HepG2 (cell line): ENCODE data around the gene FGFR3. TPM values are rescaled to one million over a fixed set of nuclear protein-coding genes. Genes with fewer than 3 reads are reported as not detected.
A peak's percentile ranks its signal among the peaks of the same experiment; 100 is the strongest.

Experiments used
- ATAC-seq: fragments of 200-7000 bp; cut with Tn5 transposase; 3 replicates; pipeline ENCODE4 v1.9.1; 2020; ENCODE audit warnings: mild to moderate bottlenecking, moderate library complexity
- BruUV-seq: library from RNA; stranded (reverse); fragments of 400-500 nt; replicated peaks from 2 replicates; lab custom pipeline; 2021; lab: Mats Ljungman, UMichigan
- CTCF ChIA-PET: fragments of 300-600 bp; formaldehyde crosslinking; extraction: SDS; loops from one replicate; lab custom pipeline; 2021; ENCODE audit warnings: low total read pairs, inconsistent platforms, low intra/inter-chr PET ratio; lab: Yijun Ruan, JAX
- POLR2A ChIA-PET: fragments of 350-600 bp; sonication (Branson Sonifier 250); formaldehyde crosslinking; loops from one replicate; lab custom pipeline; 2020; ENCODE audit warnings: antibody characterized with exemption, inconsistent platforms; lab: Yijun Ruan, JAX
- DNase-seq: peaks from one replicate; pipeline ENCODE4 v3.0.0-alpha.2; 2015; ENCODE audit warnings: low spot score
- FAIRE-seq: peaks from 3 replicates; lab custom pipeline; 2011; peaks lifted over from hg19 to GRCh38; lab: Jason Lieb, UNC
- H2AFZ ChIP-seq: one replicate; pipeline ENCODE4 v1.6.1; 2011; ENCODE audit warnings: low read length, inconsistent platforms
- H3K27ac ChIP-seq: fragments of 300-600 bp; 3 replicates; pipeline ENCODE4 v1.8.0; 2011; ENCODE audit warnings: mixed run types, mild to moderate bottlenecking, mixed read lengths, low read length, inconsistent platforms; ENCODE audit not compliant: insufficient read depth; ENCODE audit errors: extremely low read length
- H3K27me3 ChIP-seq, 2 experiments: fragments of 200-600 bp in 1 of 2; 2 replicates in 1 of 2; 3 replicates in 1 of 2; pipeline versions ENCODE4 v1.6.0 to v1.8.0; 2011; ENCODE audit warnings: low read length in 2 of 2, mild to moderate bottlenecking in 2 of 2, moderate library complexity in 2 of 2, inconsistent platforms in 1 of 2; ENCODE audit not compliant: insufficient read depth in 2 of 2, control insufficient read depth in 1 of 2
- H3K36me3 ChIP-seq, 2 experiments: fragments of 200-600 bp in 1 of 2; replicated peaks in 1 of 2; 2 replicates in 1 of 2; 3 replicates in 1 of 2; pipeline versions ENCODE4 v1.5.1 to v1.8.0; 2011; ENCODE audit warnings: low read length in 2 of 2, inconsistent platforms in 1 of 2; ENCODE audit not compliant: insufficient read depth in 2 of 2, control insufficient read depth in 1 of 2
- H3K4me1 ChIP-seq: 2 replicates; pipeline ENCODE4 v1.5.1; 2012; ENCODE audit warnings: low read length, inconsistent platforms; ENCODE audit not compliant: insufficient read depth
- H3K4me2 ChIP-seq: 2 replicates; pipeline ENCODE4 v1.6.0; 2011; ENCODE audit warnings: low read depth, low read length, inconsistent platforms
- H3K4me3 ChIP-seq, 3 experiments: fragments of 200-600 bp in 1 of 3; sonication (generic), shearing (Covaris generic) in 1 of 3; replicated peaks in 1 of 3; 2 replicates each; pipeline ENCODE4 v1.5.1; 2011 to 2016; ENCODE audit warnings: low read length in 3 of 3, inconsistent platforms in 2 of 3, low read depth in 2 of 3, mild to moderate bottlenecking in 2 of 3, control low read depth in 1 of 3, mixed read lengths in 1 of 3; ENCODE audit not compliant: insufficient read depth in 1 of 3
- H3K79me2 ChIP-seq: one replicate; pipeline ENCODE4 v1.6.1; 2011; ENCODE audit warnings: low read length, inconsistent platforms; ENCODE audit not compliant: insufficient read depth
- H3K9ac ChIP-seq: 2 replicates; pipeline ENCODE4 v1.6.0; 2011; ENCODE audit warnings: mild to moderate bottlenecking, low read depth, low read length, inconsistent platforms; ENCODE audit not compliant: insufficient read depth
- H3K9me3 ChIP-seq: 2 replicates; pipeline ENCODE4 v1.5.1; 2012; ENCODE audit warnings: mild to moderate bottlenecking, low read length
- H4K20me1 ChIP-seq: 2 replicates; pipeline ENCODE4 v1.6.0; 2011; ENCODE audit warnings: inconsistent platforms, mild to moderate bottlenecking, low read length, moderate library complexity; ENCODE audit not compliant: insufficient read depth
- AGO2 ChIP-seq: fragments of 200-400 bp; formaldehyde crosslinking; optimal IDR thresholded peaks from 2 replicates; pipeline ENCODE3; 2017; ENCODE audit warnings: mild to moderate bottlenecking, low read depth, low read length, moderate library complexity
- NONO ChIP-seq, 2 experiments: fragments of 450-650 bp in 1 of 2; sonication (generic) in 1 of 2; formaldehyde crosslinking in 1 of 2; IDR thresholded peaks in 1 of 2; conservative IDR thresholded peaks in 1 of 2; 2 replicates each; pipeline versions ENCODE4 v1.6.1 to v1.8.0; 2017 to 2022; ENCODE audit warnings: mild to moderate bottlenecking in 1 of 2, missing genetic modification reagents in 1 of 2, moderate library complexity in 1 of 2
- RBFOX2 ChIP-seq: fragments of 200-400 bp; formaldehyde crosslinking; IDR thresholded peaks from 2 replicates; pipeline ENCODE4 v1.6.1; 2017; ENCODE audit warnings: low read depth, mild to moderate bottlenecking, low read length
- RBM22 ChIP-seq: fragments of 200-400 bp; formaldehyde crosslinking; optimal IDR thresholded peaks from 2 replicates; pipeline ENCODE3; 2017; ENCODE audit warnings: mild to moderate bottlenecking, low read length, moderate library complexity
- SSRP1 ChIP-seq: IDR thresholded peaks from 2 replicates; pipeline ENCODE4 v1.6.1; 2016; ENCODE audit warnings: control low read depth
- TMF1 ChIP-seq: sonication (generic); formaldehyde crosslinking; IDR thresholded peaks from 2 replicates; pipeline ENCODE4 v1.8.1; 2022; ENCODE audit warnings: low read depth, missing genetic modification reagents
- ZC3H13 ChIP-seq: sonication (generic); formaldehyde crosslinking; IDR thresholded peaks from 2 replicates; pipeline ENCODE4 v1.8.1; 2023; ENCODE audit warnings: mild to moderate bottlenecking, missing genetic modification reagents, moderate library complexity
- ZFP36 ChIP-seq: fragments of 150-350 bp; IDR thresholded peaks from 2 replicates; pipeline ENCODE4 v1.6.1; 2018; ENCODE audit warnings: borderline replicate concordance, low read length, low read depth; ENCODE audit not compliant: partially characterized antibody
- ZNF20 ChIP-seq: sonication (generic); formaldehyde crosslinking; IDR thresholded peaks from 2 replicates; pipeline ENCODE4 v1.4.0; 2020; ENCODE audit warnings: mild to moderate bottlenecking, moderate library complexity, missing genetic modification reagents
- ZNF264 ChIP-seq: sonication (generic); formaldehyde crosslinking; IDR thresholded peaks from 2 replicates; pipeline ENCODE4 v1.4.0; 2020; ENCODE audit warnings: missing genetic modification reagents
- ZNF367 ChIP-seq: sonication (generic); formaldehyde crosslinking; IDR thresholded peaks from 2 replicates; pipeline ENCODE4 v1.4.0; 2020; ENCODE audit warnings: missing genetic modification reagents, borderline replicate concordance
- ZNF879 ChIP-seq: sonication (generic); formaldehyde crosslinking; IDR thresholded peaks from 2 replicates; pipeline ENCODE4 v1.8.1; 2023; ENCODE audit warnings: missing genetic modification reagents
- WGBS: methylation state at CpG from one replicate; pipeline ENCODE4 v1.1.6; 2017; ENCODE audit warnings: low lambda C conversion rate; 5-methylcytosine and 5-hydroxymethylcytosine counted together
- in situ Hi-C: cut with HindIII; loops from 2 replicates; pipeline ENCODE4 v1.10.0; 2017; ENCODE audit warnings: low pct_unique_long_range_greater_than_20kb; ENCODE audit not compliant: extremely low pct_ligation_motif_present
- intact Hi-C: fragments of 100-400 bp; cut with micrococcal nuclease; formaldehyde crosslinking; loops from one replicate; pipeline ENCODE4 v1.10.0; 2022; ENCODE audit not compliant: unreplicated experiment
- polyA plus RNA-seq, 8 experiments: library from polyadenylated mRNA; depleted of rRNA in 3 of 8; stranded (reverse) in 7 of 8; unstranded in 1 of 8; fragments of >200 nt; fragmentation: Illumina TruSeq in 4 of 8; extraction: Trizol in 4 of 8; gene quantifications; 2 replicates each; pipeline versions ENCODE4 v1.2.1 to v1.2.3, GENCODE V29; 2011 to 2016; ENCODE audit warnings: low read depth in 4 of 8, missing spikeins in 1 of 8, mixed read lengths in 1 of 8; ENCODE audit not compliant: insufficient read depth in 1 of 8
- total RNA-seq, 5 experiments: library from RNA; depleted of rRNA; stranded (reverse); fragments of >200 nt; fragmentation: Illumina TruSeq; extraction: Trizol; gene quantifications; 2 replicates each; pipeline ENCODE4 v1.2.3, GENCODE V29; 2016; ENCODE audit warnings: low read depth in 1 of 5
- TF ChIP-seq, protein P1 (sequence below): sonication (generic); formaldehyde crosslinking; IDR thresholded peaks from 2 replicates; pipeline ENCODE4 v1.8.0; 2022; ENCODE audit warnings: mild to moderate bottlenecking, missing genetic modification reagents, borderline replicate concordance
- TF ChIP-seq, protein P2 (sequence below): IDR thresholded peaks from 2 replicates; pipeline ENCODE4 v1.6.1; 2016
- TF ChIP-seq, protein P3 (sequence below): sonication (generic); formaldehyde crosslinking; IDR thresholded peaks from 2 replicates; pipeline ENCODE4 v1.5.0; 2020; ENCODE audit warnings: missing genetic modification reagents, mild to moderate bottlenecking, borderline replicate concordance

The FGFR3 gene
- total and polyA plus RNA-seq, 2 of the 13 experiments (the other 11 are each of a cell fraction or from before 2014, with no cell fraction given): 103 to 109 TPM

DNA sequence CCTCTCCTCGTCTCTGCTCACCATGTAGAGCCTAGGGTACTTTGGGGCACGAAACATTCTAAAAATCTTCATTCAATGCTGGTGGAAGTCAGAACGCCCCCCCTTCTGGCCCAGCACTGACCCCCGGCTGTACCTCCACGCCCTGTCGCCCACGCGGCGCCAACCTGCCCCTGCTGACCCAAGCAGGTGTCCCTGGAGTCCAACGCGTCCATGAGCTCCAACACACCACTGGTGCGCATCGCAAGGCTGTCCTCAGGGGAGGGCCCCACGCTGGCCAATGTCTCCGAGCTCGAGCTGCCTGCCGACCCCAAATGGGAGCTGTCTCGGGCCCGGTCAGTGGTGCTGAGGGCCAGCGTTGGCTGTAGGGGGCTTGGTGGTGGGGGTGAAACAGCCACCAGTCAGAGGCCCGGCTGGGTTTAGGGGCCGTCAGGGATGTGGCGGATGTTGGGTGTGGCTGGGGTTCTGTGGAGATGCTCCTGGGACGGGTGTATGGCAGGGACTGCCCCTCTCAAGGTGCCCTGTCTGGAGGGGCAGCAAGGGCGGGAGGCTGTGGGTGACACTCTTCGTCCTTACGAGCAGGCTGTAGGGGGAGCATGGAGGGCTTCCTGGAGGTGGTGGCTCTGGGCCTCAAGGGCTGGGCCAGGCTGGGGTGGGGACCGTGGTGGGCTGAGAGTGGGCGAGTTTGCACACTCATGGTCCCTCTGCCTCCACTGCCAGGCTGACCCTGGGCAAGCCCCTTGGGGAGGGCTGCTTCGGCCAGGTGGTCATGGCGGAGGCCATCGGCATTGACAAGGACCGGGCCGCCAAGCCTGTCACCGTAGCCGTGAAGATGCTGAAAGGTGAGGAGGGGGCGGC is 11.8 kb downstream of the FGFR3 start:
- FAIRE-seq: no peak
- Histone ChIP-seq H3K27me3 (no peaks in the 10 kb centered on the region), H3K36me3 (peaks cover 29 to 63% of the 10 kb centered on the region in 2 experiments), H3K9me3 (no peaks in the 10 kb centered on the region), H3K79me2 (peaks cover 8% of the 10 kb centered on the region), H4K20me1 (peaks cover 27% of the 10 kb centered on the region; the same call in 1 of the 2 replicates), H3K4me2 (no peak overlapping the region), H3K9ac (no peak overlapping the region), H3K4me1 (peaks cover 47% of the 10 kb centered on the region), H2AFZ (no peak overlapping the region), H3K27ac (peak overlapping the region; percentile 5), H3K4me3 (no peak overlapping the region)
- 96% methylated on average over 24 of the region's 37 CpGs for WGBS
- intact Hi-C loops: no loop called here
- POLR2A ChIA-PET: interaction anchor here (0.9 to 8.0 kb wide), 6 partner anchors 9 to 59 kb away, joined by 3 to 119 read pairs (median 3); partner anchors contain the start of gene FGFR3
- 0 out of 2 replicates have a peak, but pooled peaks have one; percentile 34 for TF ChIP-seq ZC3H13 (CRISPR knock-in tag)
- TF ChIP-seq, protein P1, sequence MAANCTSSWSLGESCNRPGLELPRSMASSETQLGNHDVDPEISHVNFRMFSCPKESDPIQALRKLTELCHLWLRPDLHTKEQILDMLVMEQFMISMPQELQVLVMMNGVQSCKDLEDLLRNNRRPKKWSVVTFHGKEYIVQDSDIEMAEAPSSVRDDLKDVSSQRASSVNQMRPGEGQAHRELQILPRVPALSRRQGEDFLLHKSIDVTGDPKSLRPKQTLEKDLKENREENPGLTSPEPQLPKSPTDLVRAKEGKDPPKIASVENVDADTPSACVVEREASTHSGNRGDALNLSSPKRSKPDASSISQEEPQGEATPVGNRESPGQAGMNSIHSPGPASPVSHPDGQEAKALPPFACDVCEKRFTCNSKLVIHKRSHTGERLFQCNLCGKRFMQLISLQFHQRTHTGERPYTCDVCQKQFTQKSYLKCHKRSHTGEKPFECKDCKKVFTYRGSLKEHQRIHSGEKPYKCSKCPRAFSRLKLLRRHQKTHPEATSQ: no peak
- TF ChIP-seq ZNF264 (CRISPR knock-in tag): no peak
- no peak for TF ChIP-seq SSRP1 (CRISPR knock-in tag)
- TF ChIP-seq, protein P2, sequence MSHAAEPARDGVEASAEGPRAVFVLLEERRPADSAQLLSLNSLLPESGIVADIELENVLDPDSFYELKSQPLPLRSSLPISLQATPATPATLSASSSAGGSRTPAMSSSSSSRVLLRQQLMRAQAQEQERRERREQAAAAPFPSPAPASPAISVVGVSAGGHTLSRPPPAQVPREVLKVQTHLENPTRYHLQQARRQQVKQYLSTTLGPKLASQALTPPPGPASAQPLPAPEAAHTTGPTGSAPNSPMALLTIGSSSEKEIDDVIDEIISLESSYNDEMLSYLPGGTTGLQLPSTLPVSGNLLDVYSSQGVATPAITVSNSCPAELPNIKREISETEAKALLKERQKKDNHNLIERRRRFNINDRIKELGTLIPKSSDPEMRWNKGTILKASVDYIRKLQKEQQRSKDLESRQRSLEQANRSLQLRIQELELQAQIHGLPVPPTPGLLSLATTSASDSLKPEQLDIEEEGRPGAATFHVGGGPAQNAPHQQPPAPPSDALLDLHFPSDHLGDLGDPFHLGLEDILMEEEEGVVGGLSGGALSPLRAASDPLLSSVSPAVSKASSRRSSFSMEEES (CRISPR knock-in tag): no peak
- TF ChIP-seq TMF1 (CRISPR knock-in tag): 0 out of 2 replicates have a peak, but pooled peaks have one; percentile 3
- peak; percentile 81 for TF ChIP-seq RBFOX2
- peak; percentile 61 for TF ChIP-seq RBM22
- no peak for TF ChIP-seq NONO (IDR thresholded peaks at IDR 0.05)
- 0 out of 2 replicates have a peak, but pooled peaks have one; percentile 11 for TF ChIP-seq NONO (CRISPR knock-in tag; conservative IDR thresholded peaks at IDR 0.05)
- no peak for TF ChIP-seq ZNF879
- TF ChIP-seq ZFP36: peak; percentile 82
- TF ChIP-seq ZNF367: no peak
- peak; percentile 77 for TF ChIP-seq AGO2
- TF ChIP-seq ZNF20 (CRISPR knock-in tag): no peak
- TF ChIP-seq, protein P3, sequence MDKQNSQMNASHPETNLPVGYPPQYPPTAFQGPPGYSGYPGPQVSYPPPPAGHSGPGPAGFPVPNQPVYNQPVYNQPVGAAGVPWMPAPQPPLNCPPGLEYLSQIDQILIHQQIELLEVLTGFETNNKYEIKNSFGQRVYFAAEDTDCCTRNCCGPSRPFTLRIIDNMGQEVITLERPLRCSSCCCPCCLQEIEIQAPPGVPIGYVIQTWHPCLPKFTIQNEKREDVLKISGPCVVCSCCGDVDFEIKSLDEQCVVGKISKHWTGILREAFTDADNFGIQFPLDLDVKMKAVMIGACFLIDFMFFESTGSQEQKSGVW (CRISPR knock-in tag): no peak
- in situ Hi-C loops: loop anchor here (10.0 kb wide), 1 partner anchor 50 kb away; no protein-coding TSS in a partner anchor
- no peak for ATAC-seq
- DNase-seq: no peak
- CTCF ChIA-PET: no interaction called here
- no TSS peak for BruUV-seq
